Measurements from ENCODE around the gene PTPN22. TPM values are rescaled to one million over a fixed set of nuclear protein-coding genes. Genes with fewer than 3 reads are reported as not detected.

Gene PTPN22
- total RNA-seq, 2 experiments from 2014 or later: 28.3 to 30.2 TPM

GRCh38 chr1:113804421-113805255 lies 66.9 kb downstream of the PTPN22 start:
- H3K4me1 Mint-ChIP-seq (ENCODE audit: low read depth): peaks cover 92% of the 10 kb centered on the region

GRCh38 chr1:113802367-113803007 lies 69.0 kb downstream of the PTPN22 start:
- Histone ChIP-seq H3K27ac (ENCODE audit: low read depth in 1 of 2, low read length in 2 of 2) (no peak overlapping the region), H3K27me3 (ENCODE audit: control insufficient read depth in 1 of 2, insufficient read depth in 2 of 2, low read length in 2 of 2) (no peaks in the 10 kb centered on the region), H3K36me3 (ENCODE audit: insufficient read depth, low read length) (peaks cover 9% of the 10 kb centered on the region), H3K4me1 (ENCODE audit: insufficient read depth, low read length) (peaks cover 27% of the 10 kb centered on the region), H3K9me3 (ENCODE audit: control insufficient read depth in 1 of 2, insufficient read depth in 1 of 2, low read length in 2 of 2) (no peaks in the 10 kb centered on the region), H3K4me3 (ENCODE audit: low read length) (no peak overlapping the region)
- no peak for TF ChIP-seq CTCF (IDR thresholded peaks at IDR 0.05)
- intact Hi-C loops (cut with DNase I, micrococcal nuclease): no loop called here
- H3K9me3 Mint-ChIP-seq: no peaks in the 10 kb centered on the region
- ATAC-seq (ENCODE audit: poor library complexity) (no peak), DNase-seq (no peak)
- H3K27me3 Mint-ChIP-seq: no peaks in the 10 kb centered on the region
- peaks cover 50% of the 10 kb centered on the region for H3K36me3 Mint-ChIP-seq (ENCODE audit: low read depth)
- CTCF ChIA-PET: no interaction called here
- no peak overlapping the region for H3K4me3 Mint-ChIP-seq
- H3K27ac Mint-ChIP-seq: peak overlapping the region; percentile 6
- H3K4me1 Mint-ChIP-seq (ENCODE audit: low read depth): peaks cover 92% of the 10 kb centered on the region
- POLR2A ChIA-PET: interaction anchor here (0.9 to 1.1 kb wide), 2 partner anchors 10 to 11 kb away, joined by 3 read pairs; no protein-coding TSS in a partner anchor

More at GRCh38 chr1:113804421-113805255, 66.9 kb downstream of the PTPN22 start:
- ATAC-seq (ENCODE audit: poor library complexity): no peak
- peaks cover 3% of the 10 kb centered on the region for H3K9me3 Mint-ChIP-seq
- CTCF ChIA-PET: no interaction called here
- peaks cover 46% of the 10 kb centered on the region for H3K36me3 Mint-ChIP-seq (ENCODE audit: low read depth)
- TF ChIP-seq CTCF (IDR thresholded peaks at IDR 0.05): no peak
- POLR2A ChIA-PET: interaction anchor here (0.8 to 2.0 kb wide), 3 partner anchors 9 to 19 kb away, joined by 4 to 7 read pairs (median 6); no protein-coding TSS in a partner anchor
- intact Hi-C loops (cut with DNase I, micrococcal nuclease): no loop called here
- H3K36me3 ChIP-seq (ENCODE audit: insufficient read depth, low read length): peaks cover 5% of the 10 kb centered on the region
- no peaks in the 10 kb centered on the region for H3K27me3 Mint-ChIP-seq
- H3K27ac Mint-ChIP-seq: no peak overlapping the region
- H3K4me3 Mint-ChIP-seq: peak overlapping the region; percentile 39
- H3K27me3 ChIP-seq (ENCODE audit: control insufficient read depth in 1 of 2, insufficient read depth in 2 of 2, low read length in 2 of 2): no peaks in the 10 kb centered on the region
- no peaks in the 10 kb centered on the region for H3K9me3 ChIP-seq (ENCODE audit: control insufficient read depth in 1 of 2, insufficient read depth in 1 of 2, low read length in 2 of 2)
- peaks cover 26% of the 10 kb centered on the region for H3K4me1 ChIP-seq (ENCODE audit: insufficient read depth, low read length)
- no peak overlapping the region for H3K4me3 ChIP-seq (ENCODE audit: low read length)
- H3K27ac ChIP-seq (ENCODE audit: low read depth in 1 of 2, low read length in 2 of 2): no peak overlapping the region
- no peak for DNase-seq

GRCh38 chr1:113800487-113800886 lies 71.0 kb downstream of the PTPN22 start:
- Histone ChIP-seq H3K9me3 (ENCODE audit: control insufficient read depth in 1 of 2, insufficient read depth in 1 of 2, low read length in 2 of 2) (no peaks in the 10 kb centered on the region), H3K36me3 (ENCODE audit: insufficient read depth, low read length) (peaks cover 21% of the 10 kb centered on the region), H3K27me3 (ENCODE audit: control insufficient read depth in 1 of 2, insufficient read depth in 2 of 2, low read length in 2 of 2) (no peaks in the 10 kb centered on the region), H3K4me1 (ENCODE audit: insufficient read depth, low read length) (peaks cover 19% of the 10 kb centered on the region), H3K27ac (ENCODE audit: low read depth in 1 of 2, low read length in 2 of 2) (no peak overlapping the region), H3K4me3 (ENCODE audit: low read length) (no peak overlapping the region)
- ATAC-seq (ENCODE audit: poor library complexity): no peak
- CTCF ChIA-PET: no interaction called here
- H3K9me3 Mint-ChIP-seq: no peaks in the 10 kb centered on the region
- no peak overlapping the region for H3K4me3 Mint-ChIP-seq
- intact Hi-C loops (cut with DNase I, micrococcal nuclease): no loop called here
- DNase-seq: no peak
- peaks cover 59% of the 10 kb centered on the region for H3K36me3 Mint-ChIP-seq (ENCODE audit: low read depth)
- peak overlapping the region; percentile 28 for H3K27ac Mint-ChIP-seq
- no peak for TF ChIP-seq CTCF (IDR thresholded peaks at IDR 0.05)
- H3K4me1 Mint-ChIP-seq (ENCODE audit: low read depth): peaks cover 87% of the 10 kb centered on the region
- POLR2A ChIA-PET: interaction anchor here (0.9 to 1.4 kb wide), 2 partner anchors 11 to 17 kb away, joined by 3 to 7 read pairs; no protein-coding TSS in a partner anchor
- H3K27me3 Mint-ChIP-seq: no peaks in the 10 kb centered on the region
